RWPE2 (cell line): ENCODE results near the gene BCL11B.

Experiments used
- ATAC-seq: fragments of 200-7000 bp; cut with Tn5 transposase; 3 replicates; pipeline ENCODE4 v1.9.1; 2021; ENCODE audit warnings: low read depth
- DNase-seq: peaks from one replicate; pipeline ENCODE4 v3.0.0-alpha.2; 2020; ENCODE audit warnings: low spot score
- H3K27ac ChIP-seq: fragments of 450-650 bp; 2 replicates; pipeline ENCODE4 v1.5.1; 2017; ENCODE audit warnings: mild to moderate bottlenecking; ENCODE audit not compliant: poor library complexity, severe bottlenecking
- H3K27me3 ChIP-seq: fragments of 250-450 bp; sonication (Bioruptor Pico); 2 replicates; pipeline ENCODE4 v1.5.1; 2021; ENCODE audit warnings: mild to moderate bottlenecking, moderate library complexity; ENCODE audit not compliant: insufficient read depth, poor library complexity, severe bottlenecking
- H3K36me3 ChIP-seq: fragments of 250-450 bp; sonication (Bioruptor Pico); 2 replicates; pipeline ENCODE4 v1.5.1; 2020; ENCODE audit warnings: low read depth, mild to moderate bottlenecking, moderate library complexity
- H3K4me1 ChIP-seq: fragments of 250-450 bp; sonication (Bioruptor Pico); 2 replicates; pipeline ENCODE4 v1.5.1; 2021; ENCODE audit warnings: mild to moderate bottlenecking, moderate library complexity; ENCODE audit not compliant: insufficient read depth, poor library complexity, severe bottlenecking
- H3K4me3 ChIP-seq: fragments of 250-450 bp; sonication (Bioruptor Pico); 2 replicates; pipeline ENCODE4 v1.5.1; 2021; ENCODE audit warnings: mild to moderate bottlenecking, moderate library complexity; ENCODE audit not compliant: severe bottlenecking
- H3K9me3 ChIP-seq: fragments of 250-450 bp; sonication (Bioruptor Pico); 2 replicates; pipeline ENCODE4 v1.5.1; 2021; ENCODE audit warnings: mild to moderate bottlenecking, moderate library complexity; ENCODE audit not compliant: severe bottlenecking
- TF ChIP-seq, protein P1 (sequence below): fragments of 450-650 bp; IDR thresholded peaks from one replicate; pipeline ENCODE4 v1.5.1; 2017; ENCODE audit warnings: mild to moderate bottlenecking, moderate library complexity; ENCODE audit not compliant: poor library complexity, severe bottlenecking

The BCL11B gene

DNA sequence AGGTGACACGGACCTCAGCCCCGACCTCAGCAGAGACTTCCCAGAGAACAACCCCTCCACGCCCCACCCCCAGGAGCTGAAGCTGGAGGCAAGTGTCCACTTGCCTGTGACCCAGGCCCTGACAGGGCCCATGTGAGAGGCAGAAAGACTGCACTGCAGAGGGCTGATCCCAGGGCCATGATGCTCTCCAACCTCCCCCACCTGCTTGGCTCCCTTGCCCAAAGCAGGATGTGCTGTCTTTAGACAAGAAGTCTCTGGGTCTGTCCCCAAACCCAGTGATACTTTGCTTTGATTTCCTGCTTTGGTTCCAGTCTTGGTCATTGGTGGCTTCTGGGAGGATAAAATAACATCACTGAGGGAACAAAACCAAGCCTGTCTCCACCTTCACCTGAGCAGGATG, 59.4 kb downstream of the BCL11B start:
- no peak overlapping the region for H3K27ac ChIP-seq
- TF ChIP-seq, protein P1, sequence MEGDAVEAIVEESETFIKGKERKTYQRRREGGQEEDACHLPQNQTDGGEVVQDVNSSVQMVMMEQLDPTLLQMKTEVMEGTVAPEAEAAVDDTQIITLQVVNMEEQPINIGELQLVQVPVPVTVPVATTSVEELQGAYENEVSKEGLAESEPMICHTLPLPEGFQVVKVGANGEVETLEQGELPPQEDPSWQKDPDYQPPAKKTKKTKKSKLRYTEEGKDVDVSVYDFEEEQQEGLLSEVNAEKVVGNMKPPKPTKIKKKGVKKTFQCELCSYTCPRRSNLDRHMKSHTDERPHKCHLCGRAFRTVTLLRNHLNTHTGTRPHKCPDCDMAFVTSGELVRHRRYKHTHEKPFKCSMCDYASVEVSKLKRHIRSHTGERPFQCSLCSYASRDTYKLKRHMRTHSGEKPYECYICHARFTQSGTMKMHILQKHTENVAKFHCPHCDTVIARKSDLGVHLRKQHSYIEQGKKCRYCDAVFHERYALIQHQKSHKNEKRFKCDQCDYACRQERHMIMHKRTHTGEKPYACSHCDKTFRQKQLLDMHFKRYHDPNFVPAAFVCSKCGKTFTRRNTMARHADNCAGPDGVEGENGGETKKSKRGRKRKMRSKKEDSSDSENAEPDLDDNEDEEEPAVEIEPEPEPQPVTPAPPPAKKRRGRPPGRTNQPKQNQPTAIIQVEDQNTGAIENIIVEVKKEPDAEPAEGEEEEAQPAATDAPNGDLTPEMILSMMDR, result no peak
- H3K27me3 ChIP-seq, result no peaks in the 10 kb centered on the region
- H3K4me3 ChIP-seq, result no peak overlapping the region
- DNase-seq (peak; percentile 63), ATAC-seq (no peak)
- no peaks in the 10 kb centered on the region for H3K36me3 ChIP-seq
- H3K4me1 ChIP-seq, result peaks cover under 1% of the 10 kb centered on the region
- H3K9me3 ChIP-seq, result no peaks in the 10 kb centered on the region

GRCh38 chr14:99212199-99212598, 59.8 kb downstream of the BCL11B start:
- ATAC-seq (no peak), DNase-seq (peak; percentile 45)
- no peaks in the 10 kb centered on the region for H3K4me1 ChIP-seq
- no peaks in the 10 kb centered on the region for H3K9me3 ChIP-seq
- no peaks in the 10 kb centered on the region for H3K36me3 ChIP-seq
- H3K4me3 ChIP-seq, result no peak overlapping the region
- TF ChIP-seq, protein P1, result no peak
- H3K27ac ChIP-seq, result no peak overlapping the region
- no peaks in the 10 kb centered on the region for H3K27me3 ChIP-seq

- H3K4me3 ChIP-seq, result no peak overlapping the region
- no peaks in the 10 kb centered on the region for H3K9me3 ChIP-seq
- H3K27ac ChIP-seq, result no peak overlapping the region
- no peaks in the 10 kb centered on the region for H3K36me3 ChIP-seq
- TF ChIP-seq, protein P1, result no peak
- H3K27me3 ChIP-seq, result no peaks in the 10 kb centered on the region
- no peaks in the 10 kb centered on the region for H3K4me1 ChIP-seq
- ATAC-seq, result no peak
- DNase-seq, result peak; percentile 30
Measured at GRCh38 chr14:99211410-99211809, 60.6 kb downstream of the BCL11B start.

DNA sequence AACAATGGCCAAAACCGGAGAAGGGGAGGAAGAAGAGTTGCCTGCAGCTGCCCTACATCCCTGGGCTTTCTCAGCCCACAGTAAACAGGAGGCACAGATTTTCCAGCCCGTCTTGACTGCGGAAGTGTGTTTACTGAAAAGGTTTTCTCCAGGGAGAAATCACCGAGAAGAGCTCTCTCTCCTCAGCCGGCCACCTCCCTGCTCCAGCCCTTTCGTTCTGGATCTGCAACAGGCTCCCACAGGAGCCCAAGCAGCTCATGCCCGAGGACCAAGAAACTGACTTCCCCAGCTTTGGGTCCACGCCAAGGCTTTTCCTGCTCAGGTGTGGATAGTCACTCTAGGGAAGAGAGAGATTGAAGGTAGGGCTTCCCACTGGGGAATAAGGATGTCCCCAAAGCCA, 61.7 kb downstream of the BCL11B start:
- H3K27me3 ChIP-seq, result no peaks in the 10 kb centered on the region
- H3K9me3 ChIP-seq, result no peaks in the 10 kb centered on the region
- H3K4me1 ChIP-seq, result no peaks in the 10 kb centered on the region
- H3K27ac ChIP-seq, result no peak overlapping the region
- no peak for DNase-seq
- no peaks in the 10 kb centered on the region for H3K36me3 ChIP-seq
- TF ChIP-seq, protein P1, result no peak
- H3K4me3 ChIP-seq, result no peak overlapping the region
- ATAC-seq, result no peak

DNA sequence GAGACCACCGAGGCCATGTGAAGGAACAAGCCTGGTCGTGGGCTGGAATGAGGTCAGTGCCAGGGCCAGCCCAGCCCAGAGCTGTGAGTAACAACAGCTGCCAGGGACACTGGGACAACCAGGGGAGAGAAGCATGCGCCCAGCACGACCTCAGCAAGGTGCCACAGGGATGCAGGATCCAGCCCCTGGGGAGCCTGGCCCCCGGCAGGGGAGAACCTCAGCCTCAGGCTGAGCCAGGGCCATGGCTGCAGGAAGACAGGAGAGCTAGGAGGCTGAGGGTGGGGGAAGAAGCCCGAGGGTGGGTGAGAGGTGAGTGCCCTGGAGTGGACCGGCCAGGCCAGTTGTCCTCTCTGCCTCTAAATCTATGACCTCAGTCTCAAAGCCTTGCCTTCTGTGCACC, 62.6 kb downstream of the BCL11B start:
- H3K36me3 ChIP-seq, result no peaks in the 10 kb centered on the region
- DNase-seq (no peak), ATAC-seq (no peak)
- no peaks in the 10 kb centered on the region for H3K9me3 ChIP-seq
- H3K4me3 ChIP-seq, result no peak overlapping the region
- no peak overlapping the region for H3K27ac ChIP-seq
- H3K27me3 ChIP-seq, result no peaks in the 10 kb centered on the region
- TF ChIP-seq, protein P1, result no peak
- no peaks in the 10 kb centered on the region for H3K4me1 ChIP-seq
